ENCODE measurements around the gene LCNL1. TPM values are rescaled to one million over a fixed set of nuclear protein-coding genes. Genes with fewer than 3 reads are reported as not detected.

Gene LCNL1
- polyA plus RNA-seq, 3 donors: 0.18 to 0.38 (median 0.36) TPM

GRCh38 chr9:137009938-137010732 lies 27.3 kb downstream of the LCNL1 start:
- no peak for DNase-seq

GRCh38 chr9:137011156-137011555 lies 28.4 kb downstream of the LCNL1 start:
- DNase-seq: no peak

GRCh38 chr9:137011907-137012675 lies 29.3 kb downstream of the LCNL1 start:
- no peak for DNase-seq

- no peak for DNase-seq
Observed at GRCh38 chr9:137012694-137013570, 30.1 kb downstream of the LCNL1 start.

- no peak for DNase-seq
Observed at GRCh38 chr9:137013571-137013940, 30.8 kb downstream of the LCNL1 start.

GRCh38 chr9:137014166-137014565 lies 31.4 kb downstream of the LCNL1 start:
- DNase-seq: no peak

GRCh38 chr9:137014776-137015539 lies 32.2 kb downstream of the LCNL1 start:
- no peak for DNase-seq

GRCh38 chr9:137015540-137015930 lies 32.7 kb downstream of the LCNL1 start:
- DNase-seq: no peak

GRCh38 chr9:137015976-137016375 lies 33.2 kb downstream of the LCNL1 start:
- no peak for DNase-seq

GRCh38 chr9:137016436-137016835 lies 33.6 kb downstream of the LCNL1 start:
- DNase-seq: no peak

GRCh38 chr9:137017071-137017470 lies 34.3 kb downstream of the LCNL1 start:
- DNase-seq: no peak

GRCh38 chr9:137017791-137018497 lies 35.2 kb downstream of the LCNL1 start:
- DNase-seq: no peak

- no peak for DNase-seq
Observed at GRCh38 chr9:137018761-137019559, 36.2 kb downstream of the LCNL1 start.

GRCh38 chr9:137019891-137020683 lies 37.3 kb downstream of the LCNL1 start:
- no peak for DNase-seq

GRCh38 chr9:137020771-137021567 lies 38.2 kb downstream of the LCNL1 start:
- DNase-seq: no peak

- DNase-seq: no peak
Observed at GRCh38 chr9:137021568-137021978, 38.8 kb downstream of the LCNL1 start.

- no peak for DNase-seq
Observed at GRCh38 chr9:137021979-137022661, 39.3 kb downstream of the LCNL1 start.

GRCh38 chr9:137022662-137023008 lies 39.8 kb downstream of the LCNL1 start:
- DNase-seq: no peak

Data from renal pelvis (tissue), 4 donors.